PC-9 (cell line): ENCODE results near the gene TMEM151B.

Source experiments
- EZH2 ChIP-seq: fragments of 200-600 bp; sonication (generic); IDR thresholded peaks from 2 replicates; pipeline ENCODE4 v1.8.0; 2017; ENCODE audit warnings: antibody characterized with exemption, low read depth
- TF ChIP-seq, protein P1 (sequence below): fragments of 200-600 bp; sonication (generic); conservative IDR thresholded peaks from 2 replicates; pipeline ENCODE4 v1.6.1; 2017; ENCODE audit warnings: mixed run types, antibody characterized with exemption, mild to moderate bottlenecking, moderate library complexity

GRCh38 chr6:44298055-44298803 is 28.0 kb downstream of the TMEM151B start:
- TF ChIP-seq, protein P1, sequence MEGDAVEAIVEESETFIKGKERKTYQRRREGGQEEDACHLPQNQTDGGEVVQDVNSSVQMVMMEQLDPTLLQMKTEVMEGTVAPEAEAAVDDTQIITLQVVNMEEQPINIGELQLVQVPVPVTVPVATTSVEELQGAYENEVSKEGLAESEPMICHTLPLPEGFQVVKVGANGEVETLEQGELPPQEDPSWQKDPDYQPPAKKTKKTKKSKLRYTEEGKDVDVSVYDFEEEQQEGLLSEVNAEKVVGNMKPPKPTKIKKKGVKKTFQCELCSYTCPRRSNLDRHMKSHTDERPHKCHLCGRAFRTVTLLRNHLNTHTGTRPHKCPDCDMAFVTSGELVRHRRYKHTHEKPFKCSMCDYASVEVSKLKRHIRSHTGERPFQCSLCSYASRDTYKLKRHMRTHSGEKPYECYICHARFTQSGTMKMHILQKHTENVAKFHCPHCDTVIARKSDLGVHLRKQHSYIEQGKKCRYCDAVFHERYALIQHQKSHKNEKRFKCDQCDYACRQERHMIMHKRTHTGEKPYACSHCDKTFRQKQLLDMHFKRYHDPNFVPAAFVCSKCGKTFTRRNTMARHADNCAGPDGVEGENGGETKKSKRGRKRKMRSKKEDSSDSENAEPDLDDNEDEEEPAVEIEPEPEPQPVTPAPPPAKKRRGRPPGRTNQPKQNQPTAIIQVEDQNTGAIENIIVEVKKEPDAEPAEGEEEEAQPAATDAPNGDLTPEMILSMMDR, result no peak
- no peak for TF ChIP-seq EZH2
